Measurements from ENCODE around the gene DCDC1. TPM values are rescaled to one million over a fixed set of nuclear protein-coding genes. Genes with fewer than 3 reads are reported as not detected.

DCDC1 gene
- total RNA-seq, 1 donor from 2014 or later = 2.6 TPM

GRCh38 chr11:30919389-30920152 is 450.0 kb downstream of the DCDC1 start:
- DNase-seq (ENCODE audit: low spot score) = no peak

GRCh38 chr11:30917859-30918478 is 451.6 kb downstream of the DCDC1 start:
- DNase-seq (ENCODE audit: low spot score) = no peak
- peak; percentile 76 for ATAC-seq

More at GRCh38 chr11:30919389-30920152, 450.0 kb downstream of the DCDC1 start:
- ATAC-seq = no peak

- DNase-seq (ENCODE audit: low spot score) = no peak
- no peak for ATAC-seq
These were observed 452.3 kb downstream of the DCDC1 start for GRCh38 chr11:30917266-30917665.

- no peak for DNase-seq (ENCODE audit: low spot score)
- ATAC-seq = no peak
These were observed 452.8 kb downstream of the DCDC1 start for GRCh38 chr11:30916764-30917163.

GRCh38 chr11:30914143-30914762 is 455.3 kb downstream of the DCDC1 start:
- ATAC-seq = no peak
- DNase-seq (ENCODE audit: low spot score) = no peak

GRCh38 chr11:30911247-30911646 is 458.3 kb downstream of the DCDC1 start:
- no peak for ATAC-seq
- no peak for DNase-seq (ENCODE audit: low spot score)

GRCh38 chr11:30908857-30909256 is 460.7 kb downstream of the DCDC1 start:
- ATAC-seq = no peak
- DNase-seq (ENCODE audit: low spot score) = no peak

GRCh38 chr11:30908272-30908671 is 461.3 kb downstream of the DCDC1 start:
- DNase-seq (ENCODE audit: low spot score) (no peak), ATAC-seq (no peak)

- DNase-seq (ENCODE audit: low spot score) = no peak
- ATAC-seq = no peak
These were observed 466.6 kb downstream of the DCDC1 start for GRCh38 chr11:30902929-30903328.

GRCh38 chr11:30895046-30895445 is 474.5 kb downstream of the DCDC1 start:
- ATAC-seq (no peak), DNase-seq (ENCODE audit: low spot score) (no peak)

- DNase-seq (ENCODE audit: low spot score) (no peak), ATAC-seq (no peak)
These were observed 476.2 kb downstream of the DCDC1 start for GRCh38 chr11:30893318-30893717.

GRCh38 chr11:30889143-30889794 is 480.3 kb downstream of the DCDC1 start:
- no peak for ATAC-seq
- no peak for DNase-seq (ENCODE audit: low spot score)

GRCh38 chr11:30879322-30880005 is 490.1 kb downstream of the DCDC1 start:
- DNase-seq (ENCODE audit: low spot score) = no peak
- ATAC-seq = peak; percentile 49

GRCh38 chr11:30878400-30878799 is 491.1 kb downstream of the DCDC1 start:
- no peak for DNase-seq (ENCODE audit: low spot score)
- ATAC-seq = no peak

GRCh38 chr11:30876663-30877396 is 492.7 kb downstream of the DCDC1 start:
- DNase-seq (ENCODE audit: low spot score) (no peak), ATAC-seq (no peak)

- ATAC-seq (no peak), DNase-seq (ENCODE audit: low spot score) (no peak)
These were observed 493.3 kb downstream of the DCDC1 start for GRCh38 chr11:30876228-30876627.

GRCh38 chr11:30875806-30876205 is 493.7 kb downstream of the DCDC1 start:
- ATAC-seq = no peak
- DNase-seq (ENCODE audit: low spot score) = no peak

GRCh38 chr11:30873924-30874610 is 495.5 kb downstream of the DCDC1 start:
- ATAC-seq (no peak), DNase-seq (ENCODE audit: low spot score) (no peak)

- DNase-seq (ENCODE audit: low spot score) (no peak), ATAC-seq (peak; percentile 34)
These were observed 500.9 kb downstream of the DCDC1 start for GRCh38 chr11:30868626-30869081.

GRCh38 chr11:30863209-30863608 is 506.3 kb downstream of the DCDC1 start:
- no peak for ATAC-seq
- no peak for DNase-seq (ENCODE audit: low spot score)
